Osteocyte (in vitro differentiated cells): ENCODE results near the gene TANGO6. TPM values are rescaled to one million over a fixed set of nuclear protein-coding genes. Genes with fewer than 3 reads are reported as not detected.
"Not testable (repeated sequence)": the region's sequence is repeated elsewhere in the genome, so short reads cannot be mapped to it uniquely, and the experiment has no call there.

Experiments used
- DNase-seq: peaks from one replicate; pipeline ENCODE4 v3.0.0; 2021; ENCODE audit warnings: mixed read lengths; ENCODE audit not compliant: unreplicated experiment; ENCODE audit errors: extremely low spot score
- H3K27ac Mint-ChIP-seq: one replicate; pipeline ENCODE4 v1.8.0; 2021; ENCODE audit warnings: mild to moderate bottlenecking, mixed read lengths; ENCODE audit not compliant: unreplicated experiment
- H3K27me3 Mint-ChIP-seq: one replicate; pipeline ENCODE4 v1.8.0; 2021; ENCODE audit warnings: mixed read lengths; ENCODE audit not compliant: unreplicated experiment
- H3K36me3 Mint-ChIP-seq: one replicate; pipeline ENCODE4 v1.8.0; 2021; ENCODE audit warnings: mixed read lengths; ENCODE audit not compliant: unreplicated experiment
- H3K4me1 Mint-ChIP-seq: one replicate; pipeline ENCODE4 v1.8.0; 2021; ENCODE audit warnings: mixed read lengths; ENCODE audit not compliant: unreplicated experiment
- H3K4me3 Mint-ChIP-seq: one replicate; pipeline ENCODE4 v1.8.0; 2021; ENCODE audit warnings: mild to moderate bottlenecking, moderate library complexity, mixed read lengths; ENCODE audit not compliant: unreplicated experiment
- H3K9me3 Mint-ChIP-seq: one replicate; pipeline ENCODE4 v1.8.0; 2021; ENCODE audit warnings: mixed read lengths; ENCODE audit not compliant: unreplicated experiment
- CTCF ChIP-seq: fragments of 200-600 bp; sonication (generic); IDR thresholded peaks from 2 replicates; pipeline ENCODE4 v1.5.0; 2021; ENCODE audit warnings: antibody characterized with exemption, mild to moderate bottlenecking, moderate library complexity
- total RNA-seq: library from RNA; stranded (reverse); gene quantifications from 2 replicates; pipeline ENCODE4 v1.2.1, GENCODE V29; 2021

The TANGO6 gene
- total RNA-seq, 1 donor from 2014 or later, result 11.9 TPM

- no peak for TF ChIP-seq CTCF
- no peak for DNase-seq
- H3K4me3 Mint-ChIP-seq, result no peak overlapping the region
- H3K9me3 Mint-ChIP-seq, result no peaks in the 10 kb centered on the region
- peak overlapping the region; percentile 62 for H3K27ac Mint-ChIP-seq
- peaks cover 16% of the 10 kb centered on the region for H3K4me1 Mint-ChIP-seq
- peaks cover 2% of the 10 kb centered on the region for H3K36me3 Mint-ChIP-seq
- H3K27me3 Mint-ChIP-seq, result no peaks in the 10 kb centered on the region
Observed at GRCh38 chr16:69049146-69049545, 205.8 kb downstream of the TANGO6 start.

DNA sequence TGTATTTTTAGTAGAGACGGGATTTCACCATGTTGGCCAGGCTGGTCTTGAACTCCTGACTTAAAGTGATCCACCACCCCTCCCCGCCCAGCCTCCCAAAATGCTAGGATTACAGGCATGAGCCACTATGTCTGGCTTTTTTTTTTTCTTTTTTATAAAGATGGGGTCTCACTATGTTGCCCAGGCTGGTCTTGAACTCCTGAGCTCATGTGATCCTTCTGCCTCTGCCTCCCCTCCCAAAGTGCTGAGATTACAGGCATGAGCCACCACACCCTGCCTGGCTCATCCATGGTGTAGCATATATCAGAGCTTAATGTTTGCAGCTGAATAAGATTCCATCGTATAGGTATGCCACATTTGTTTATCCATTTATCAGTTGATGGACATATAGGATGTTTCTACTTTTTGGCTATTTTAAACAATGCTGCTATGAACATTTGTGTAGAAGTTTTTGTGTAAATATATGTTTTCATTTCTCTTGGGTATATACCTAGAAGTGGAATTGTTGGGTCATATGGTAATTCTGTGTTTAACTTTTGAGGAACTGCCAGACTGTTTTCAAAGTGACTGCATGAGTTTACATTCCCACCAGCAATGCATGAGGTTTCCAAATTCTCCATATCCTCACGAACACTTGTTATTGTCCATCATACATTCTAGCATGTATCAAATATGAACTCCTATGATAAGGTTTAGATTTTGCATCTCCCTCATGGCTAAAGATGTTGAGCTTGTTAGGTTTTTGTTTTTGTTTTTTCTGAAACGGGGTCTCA lies 206.5 kb downstream of the TANGO6 start:
- DNase-seq, result no peak
- Mint-ChIP-seq H3K9me3 (no peaks in the 10 kb centered on the region), H3K4me3 (no peak overlapping the region), H3K36me3 (peaks cover 2% of the 10 kb centered on the region), H3K4me1 (peaks cover 16% of the 10 kb centered on the region), H3K27me3 (no peaks in the 10 kb centered on the region), H3K27ac (peak overlapping the region; percentile 62)
- no peak for TF ChIP-seq CTCF

- not testable (repeated sequence) for H3K27ac Mint-ChIP-seq, H3K9me3 Mint-ChIP-seq, H3K36me3 Mint-ChIP-seq, DNase-seq, H3K4me3 Mint-ChIP-seq, H3K27me3 Mint-ChIP-seq
- H3K4me1 Mint-ChIP-seq, result peaks cover 16% of the 10 kb centered on the region
Observed at GRCh38 chr16:69051517-69051830, 208.1 kb downstream of the TANGO6 start.

GRCh38 chr16:69055008-69055407 lies 211.7 kb downstream of the TANGO6 start:
- peaks cover 2% of the 10 kb centered on the region for H3K36me3 Mint-ChIP-seq
- H3K9me3 Mint-ChIP-seq, result no peaks in the 10 kb centered on the region
- no peak overlapping the region for H3K27ac Mint-ChIP-seq
- TF ChIP-seq CTCF, result no peak
- H3K27me3 Mint-ChIP-seq, result no peaks in the 10 kb centered on the region
- H3K4me1 Mint-ChIP-seq, result peaks cover 2% of the 10 kb centered on the region
- H3K4me3 Mint-ChIP-seq, result no peak overlapping the region
- DNase-seq, result no peak

- Mint-ChIP-seq H3K4me1 (no peaks in the 10 kb centered on the region), H3K4me3 (no peak overlapping the region), H3K27me3 (no peaks in the 10 kb centered on the region), H3K36me3 (no peaks in the 10 kb centered on the region), H3K27ac (no peak overlapping the region), H3K9me3 (no peaks in the 10 kb centered on the region)
- TF ChIP-seq CTCF, result no peak
- no peak for DNase-seq
Observed at GRCh38 chr16:69055980-69056379, 212.6 kb downstream of the TANGO6 start.
